Liver (tissue), 9 donors: ENCODE results near the gene GLRB. TPM values are rescaled to one million over a fixed set of nuclear protein-coding genes. Genes with fewer than 3 reads are reported as not detected.
A peak's percentile ranks its signal among the peaks of the same experiment; 100 is the strongest.

Experiments used
- DNase-seq: peaks from one replicate; pipeline ENCODE4 v3.0.0-alpha.2; 2017; ENCODE audit warnings: low spot score
- H3K27ac ChIP-seq, 2 donors: one replicate each; pipeline ENCODE4 v1.7.0; 2013; ENCODE audit warnings: inconsistent platforms in 2 of 2, low read length in 2 of 2, control low read depth in 1 of 2, low read depth in 1 of 2, mild to moderate bottlenecking in 1 of 2
- H3K27me3 ChIP-seq, 4 donors: one replicate each; pipeline versions ENCODE4 v1.6.1 to v1.7.0; 2013; ENCODE audit warnings: low read length in 3 of 4, inconsistent platforms in 1 of 4, mild to moderate bottlenecking in 1 of 4, moderate library complexity in 1 of 4; ENCODE audit not compliant: control insufficient read depth in 4 of 4, insufficient read depth in 4 of 4
- H3K36me3 ChIP-seq, 4 donors: one replicate each; pipeline versions ENCODE4 v1.6.1 to v1.7.0; 2013; ENCODE audit warnings: low read length in 3 of 4, mild to moderate bottlenecking in 3 of 4, low read depth in 1 of 4, moderate library complexity in 1 of 4; ENCODE audit not compliant: control insufficient read depth in 4 of 4, insufficient read depth in 3 of 4
- H3K4me1 ChIP-seq, 4 donors: one replicate each; pipeline versions ENCODE4 v1.6.1 to v1.7.0; 2013; ENCODE audit warnings: low read length in 3 of 4, mild to moderate bottlenecking in 3 of 4, moderate library complexity in 1 of 4; ENCODE audit not compliant: control insufficient read depth in 4 of 4, insufficient read depth in 4 of 4
- H3K4me3 ChIP-seq, 3 donors: one replicate each; pipeline versions ENCODE4 v1.6.1 to v1.7.0; 2013; ENCODE audit warnings: low read length in 3 of 3, control low read depth in 1 of 3, low read depth in 1 of 3, mild to moderate bottlenecking in 1 of 3
- H3K9ac ChIP-seq, 2 donors: one replicate each; pipeline ENCODE4 v1.7.0; 2013; ENCODE audit warnings: low read length in 2 of 2, mild to moderate bottlenecking in 2 of 2, moderate library complexity in 2 of 2, control low read depth in 1 of 2, low read depth in 1 of 2
- H3K9me3 ChIP-seq, 4 donors: one replicate each; pipeline versions ENCODE4 v1.6.1 to v1.7.0; 2013; ENCODE audit warnings: low read length in 3 of 4; ENCODE audit not compliant: control insufficient read depth in 4 of 4
- EGR1 ChIP-seq, 2 donors: IDR thresholded peaks; 2 replicates each; pipeline ENCODE4 v1.6.1; 2016 to 2018; ENCODE audit warnings: antibody characterized with exemption in 2 of 2, low read depth in 2 of 2
- FOXA1 ChIP-seq: IDR thresholded peaks from 2 replicates; pipeline ENCODE4 v1.6.1; 2016; ENCODE audit warnings: antibody characterized with exemption
- GABPA ChIP-seq, 2 donors: IDR thresholded peaks in 1 of 2; conservative IDR thresholded peaks in 1 of 2; 2 replicates each; pipeline ENCODE4 v1.6.1; 2016; ENCODE audit warnings: antibody characterized with exemption in 2 of 2, mild to moderate bottlenecking in 1 of 2, moderate library complexity in 1 of 2
- HNF4A ChIP-seq, 2 donors: conservative IDR thresholded peaks; 2 replicates each; pipeline ENCODE4 v1.6.1; 2016; ENCODE audit warnings: antibody characterized with exemption in 2 of 2, mild to moderate bottlenecking in 2 of 2
- HNF4G ChIP-seq: IDR thresholded peaks from 2 replicates; pipeline ENCODE4 v1.6.1; 2016; ENCODE audit warnings: antibody characterized with exemption
- NR2F2 ChIP-seq: IDR thresholded peaks from 2 replicates; pipeline ENCODE4 v1.6.1; 2016; ENCODE audit warnings: antibody characterized with exemption
- RAD21 ChIP-seq, 2 donors: IDR thresholded peaks; 2 replicates each; pipeline ENCODE4 v1.6.1; 2016; ENCODE audit warnings: antibody characterized with exemption in 2 of 2, mild to moderate bottlenecking in 2 of 2
- RXRA ChIP-seq, 2 donors: IDR thresholded peaks; 2 replicates each; pipeline ENCODE4 v1.6.1; 2017 to 2018; ENCODE audit warnings: antibody characterized with exemption in 2 of 2, mild to moderate bottlenecking in 1 of 2
- SP1 ChIP-seq: IDR thresholded peaks from 2 replicates; pipeline ENCODE4 v1.6.1; 2018; ENCODE audit warnings: antibody characterized with exemption, mild to moderate bottlenecking
- TAF1 ChIP-seq: conservative IDR thresholded peaks from 2 replicates; pipeline ENCODE4 v1.6.1; 2016; ENCODE audit warnings: antibody characterized with exemption, mild to moderate bottlenecking
- WGBS: extraction: QIAGEN DNeasy Blood & Tissue Kit; methylation state at CpG from one replicate; pipeline ENCODE4 v1.1.7; 2013; 5-methylcytosine and 5-hydroxymethylcytosine counted together
- polyA plus RNA-seq, 2 donors: library from polyadenylated mRNA; stranded (reverse) in 1 of 2; unstranded in 1 of 2; fragments of 200-250 nt in 1 of 2; fragments of >200 nt in 1 of 2; fragmentation: Nextera tagmentation in 1 of 2; extraction: Ambion mirVana in 1 of 2; gene quantifications; one replicate each; pipeline versions ENCODE4 v1.2.1 to v1.2.3, GENCODE V29; 2013 to 2015
- total RNA-seq, 2 donors: library from RNA; depleted of rRNA; stranded (reverse); fragments of >200 nt; gene quantifications; one replicate each; pipeline ENCODE4 v1.2.3, GENCODE V29; 2014
- TF ChIP-seq, protein P1 (sequence below): fragments of 150-350 bp; IDR thresholded peaks from 2 replicates; pipeline ENCODE4 v1.5.1; 2017; ENCODE audit warnings: improper control_type of control experiment, low read depth, low read length; ENCODE audit not compliant: missing input control
- TF ChIP-seq, protein P2 (sequence below): IDR thresholded peaks from 2 replicates; pipeline ENCODE4 v1.6.1; 2016; ENCODE audit warnings: antibody characterized with exemption
- TF ChIP-seq, protein P3 (sequence below): IDR thresholded peaks from 2 replicates; pipeline ENCODE4 v1.6.1; 2016; ENCODE audit warnings: antibody characterized with exemption
- TF ChIP-seq, protein P4 (sequence below): IDR thresholded peaks from 2 replicates; pipeline ENCODE4 v1.6.1; 2016; ENCODE audit warnings: antibody characterized with exemption
- donor health status: healthy.
- donor health status: healthy.
- donor health status: healthy.
- donor health status: healthy.
- donor health status: healthy.

GLRB gene
- total and polyA plus RNA-seq, 4 donors: 0.24 to 2.9 (median 0.72) TPM

DNA sequence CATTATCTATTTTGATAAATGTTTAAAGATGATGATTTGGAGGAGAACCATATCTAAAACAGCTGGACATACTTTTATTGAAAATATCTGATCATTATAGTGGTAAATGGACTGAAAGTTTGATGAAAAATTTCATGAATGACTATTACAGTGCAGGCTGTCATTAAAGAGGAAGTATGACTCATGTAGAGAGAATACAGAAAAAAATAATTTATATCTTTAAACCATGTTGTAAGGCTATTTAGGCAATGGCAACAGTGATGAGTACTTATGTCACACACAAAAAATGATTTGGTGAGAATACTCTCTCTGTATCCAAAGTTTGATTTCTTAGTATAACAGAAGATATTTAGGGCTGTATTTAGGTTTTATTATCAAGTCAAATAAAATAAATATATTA is 3.9 kb upstream of the GLRB start (continued):
- TF ChIP-seq, protein P1, sequence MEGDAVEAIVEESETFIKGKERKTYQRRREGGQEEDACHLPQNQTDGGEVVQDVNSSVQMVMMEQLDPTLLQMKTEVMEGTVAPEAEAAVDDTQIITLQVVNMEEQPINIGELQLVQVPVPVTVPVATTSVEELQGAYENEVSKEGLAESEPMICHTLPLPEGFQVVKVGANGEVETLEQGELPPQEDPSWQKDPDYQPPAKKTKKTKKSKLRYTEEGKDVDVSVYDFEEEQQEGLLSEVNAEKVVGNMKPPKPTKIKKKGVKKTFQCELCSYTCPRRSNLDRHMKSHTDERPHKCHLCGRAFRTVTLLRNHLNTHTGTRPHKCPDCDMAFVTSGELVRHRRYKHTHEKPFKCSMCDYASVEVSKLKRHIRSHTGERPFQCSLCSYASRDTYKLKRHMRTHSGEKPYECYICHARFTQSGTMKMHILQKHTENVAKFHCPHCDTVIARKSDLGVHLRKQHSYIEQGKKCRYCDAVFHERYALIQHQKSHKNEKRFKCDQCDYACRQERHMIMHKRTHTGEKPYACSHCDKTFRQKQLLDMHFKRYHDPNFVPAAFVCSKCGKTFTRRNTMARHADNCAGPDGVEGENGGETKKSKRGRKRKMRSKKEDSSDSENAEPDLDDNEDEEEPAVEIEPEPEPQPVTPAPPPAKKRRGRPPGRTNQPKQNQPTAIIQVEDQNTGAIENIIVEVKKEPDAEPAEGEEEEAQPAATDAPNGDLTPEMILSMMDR: no peak
- TF ChIP-seq HNF4A (conservative IDR thresholded peaks at IDR 0.05) (no peak), FOXA1 (no peak), NR2F2 (no peak), HNF4G (no peak)
- TF ChIP-seq, protein P2, sequence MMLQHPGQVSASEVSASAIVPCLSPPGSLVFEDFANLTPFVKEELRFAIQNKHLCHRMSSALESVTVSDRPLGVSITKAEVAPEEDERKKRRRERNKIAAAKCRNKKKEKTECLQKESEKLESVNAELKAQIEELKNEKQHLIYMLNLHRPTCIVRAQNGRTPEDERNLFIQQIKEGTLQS: no peak
- TF ChIP-seq, protein P3, sequence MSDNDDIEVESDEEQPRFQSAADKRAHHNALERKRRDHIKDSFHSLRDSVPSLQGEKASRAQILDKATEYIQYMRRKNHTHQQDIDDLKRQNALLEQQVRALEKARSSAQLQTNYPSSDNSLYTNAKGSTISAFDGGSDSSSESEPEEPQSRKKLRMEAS: no peak

DNA sequence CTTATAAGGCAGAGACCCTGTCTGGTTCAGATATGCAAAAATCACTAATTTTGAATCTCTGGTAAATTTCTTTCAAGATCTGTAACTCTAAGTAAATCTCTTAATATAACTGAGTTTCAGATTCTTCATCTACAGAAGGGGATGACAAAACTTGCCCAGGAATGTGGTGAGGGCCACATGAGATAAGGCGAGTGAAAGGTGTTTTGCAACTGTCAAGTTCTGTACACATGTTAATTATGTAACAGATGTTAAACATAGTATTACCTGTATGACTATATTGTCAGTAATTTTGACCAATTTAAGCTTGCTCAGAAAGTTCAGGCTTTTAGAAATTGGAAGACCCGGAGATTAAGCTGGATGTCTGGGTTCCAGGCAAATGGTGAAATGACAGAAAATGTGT is 549 bp upstream of the GLRB start:
- no peak overlapping the region for H3K9ac ChIP-seq
- no peak overlapping the region for H3K27ac ChIP-seq
- TF ChIP-seq RXRA (IDR thresholded peaks at IDR 0.05) (no peak), NR2F2 (no peak), FOXA1 (no peak), GABPA (IDR thresholded peaks at IDR 0.05 in 1 of 2, conservative IDR thresholded peaks at IDR 0.05 in 1 of 2) (no peak), RAD21 (IDR thresholded peaks at IDR 0.05) (no peak)
- TF ChIP-seq, protein P2: no peak
- TF ChIP-seq, protein P1: no peak
- peak overlapping the region; percentile 50 to 81 (median 64) for H3K4me3 ChIP-seq
- DNase-seq: no peak
- no peaks in the 10 kb centered on the region for H3K36me3 ChIP-seq
- H3K27me3 ChIP-seq: no peaks in the 10 kb centered on the region
- H3K4me1 ChIP-seq: peaks cover 1 to 13% (median 7%) of the 10 kb centered on the region in 4 donors
- no peaks in the 10 kb centered on the region for H3K9me3 ChIP-seq
- WGBS: 63% methylated on average over 2 of the region's 2 CpGs

DNA sequence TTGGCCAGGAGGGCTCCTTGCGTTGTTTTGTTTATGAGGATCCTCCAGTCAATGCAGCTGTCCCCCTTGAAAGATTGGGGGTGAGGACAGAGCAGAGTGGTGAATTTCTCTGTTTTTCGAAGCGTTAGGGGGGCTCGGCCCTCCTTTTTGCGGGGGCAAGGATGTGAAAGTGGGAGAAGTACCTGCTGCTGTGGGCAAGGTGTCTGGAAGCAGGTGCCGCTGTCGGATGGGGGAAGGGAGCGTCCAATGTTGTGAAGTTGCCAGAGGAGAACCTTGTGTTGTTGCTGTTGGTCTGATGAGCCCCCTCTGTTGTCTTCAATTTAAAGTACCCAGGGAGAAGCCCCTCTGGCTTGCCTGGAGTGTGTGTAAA is 613 bp downstream of the GLRB start:
- peak overlapping the region; percentile 50 to 81 (median 64) for H3K4me3 ChIP-seq
- H3K9ac ChIP-seq: peak overlapping the region; percentile 22 to 62
- no peak for DNase-seq
- H3K36me3 ChIP-seq: no peaks in the 10 kb centered on the region
- H3K27ac ChIP-seq: no peak overlapping the region
- H3K9me3 ChIP-seq: no peaks in the 10 kb centered on the region
- 3% methylated on average over 8 of the region's 8 CpGs for WGBS
- TF ChIP-seq, protein P1: no peak
- TF ChIP-seq NR2F2 (no peak), HNF4A (conservative IDR thresholded peaks at IDR 0.05) (no peak), RXRA (IDR thresholded peaks at IDR 0.05) (no peak), TAF1 (no peak), SP1 (no peak), GABPA (IDR thresholded peaks at IDR 0.05 in 1 of 2, conservative IDR thresholded peaks at IDR 0.05 in 1 of 2) (no peak), EGR1 (IDR thresholded peaks at IDR 0.05; ENCODE audit: low read depth in 2 of 2) (no peak), HNF4G (no peak)
- TF ChIP-seq, protein P3: no peak
- TF ChIP-seq, protein P4, sequence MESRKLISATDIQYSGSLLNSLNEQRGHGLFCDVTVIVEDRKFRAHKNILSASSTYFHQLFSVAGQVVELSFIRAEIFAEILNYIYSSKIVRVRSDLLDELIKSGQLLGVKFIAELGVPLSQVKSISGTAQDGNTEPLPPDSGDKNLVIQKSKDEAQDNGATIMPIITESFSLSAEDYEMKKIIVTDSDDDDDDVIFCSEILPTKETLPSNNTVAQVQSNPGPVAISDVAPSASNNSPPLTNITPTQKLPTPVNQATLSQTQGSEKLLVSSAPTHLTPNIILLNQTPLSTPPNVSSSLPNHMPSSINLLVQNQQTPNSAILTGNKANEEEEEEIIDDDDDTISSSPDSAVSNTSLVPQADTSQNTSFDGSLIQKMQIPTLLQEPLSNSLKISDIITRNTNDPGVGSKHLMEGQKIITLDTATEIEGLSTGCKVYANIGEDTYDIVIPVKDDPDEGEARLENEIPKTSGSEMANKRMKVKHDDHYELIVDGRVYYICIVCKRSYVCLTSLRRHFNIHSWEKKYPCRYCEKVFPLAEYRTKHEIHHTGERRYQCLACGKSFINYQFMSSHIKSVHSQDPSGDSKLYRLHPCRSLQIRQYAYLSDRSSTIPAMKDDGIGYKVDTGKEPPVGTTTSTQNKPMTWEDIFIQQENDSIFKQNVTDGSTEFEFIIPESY: no peak
- peaks cover 1 to 13% (median 7%) of the 10 kb centered on the region in 4 donors for H3K4me1 ChIP-seq
- H3K27me3 ChIP-seq: no peaks in the 10 kb centered on the region
